MCF 10A (cell line): Measurements from ENCODE around the gene SYCP2L. TPM values are rescaled to one million over a fixed set of nuclear protein-coding genes. Genes with fewer than 3 reads are reported as not detected.

ENCODE experiments used
- BruUV-seq: library from RNA; stranded (reverse); fragments of 400-500 nt; replicated peaks from 2 replicates; lab custom pipeline; 2021; lab: Mats Ljungman, UMichigan
- CTCF ChIA-PET: fragments of 300-600 bp; sonication (Branson Sonifier 250); formaldehyde crosslinking; extraction: SDS; loops from one replicate; lab custom pipeline; 2021; ENCODE audit warnings: antibody characterized with exemption, inconsistent platforms; lab: Yijun Ruan, JAX
- POLR2A ChIA-PET: fragments of 300-600, 350-650 bp; sonication (Branson Sonifier 250); formaldehyde crosslinking; extraction: SDS; loops from one replicate; lab custom pipeline; 2020; ENCODE audit warnings: antibody characterized with exemption, inconsistent platforms; lab: Yijun Ruan, JAX
- DNase-seq: peaks from one replicate; pipeline ENCODE4 v3.0.0-alpha.2; 2018; ENCODE audit not compliant: unreplicated experiment
- H3K27ac Mint-ChIP-seq: one replicate; pipeline ENCODE4 v1.8.0; 2022; ENCODE audit warnings: mild to moderate bottlenecking, low read depth, mixed read lengths; ENCODE audit not compliant: unreplicated experiment
- H3K27me3 Mint-ChIP-seq: one replicate; pipeline ENCODE4 v1.8.0; 2022; ENCODE audit warnings: mixed read lengths; ENCODE audit not compliant: insufficient read depth, unreplicated experiment
- H3K36me3 Mint-ChIP-seq: one replicate; pipeline ENCODE4 v1.8.0; 2022; ENCODE audit warnings: mild to moderate bottlenecking, moderate library complexity, mixed read lengths; ENCODE audit not compliant: insufficient read depth, unreplicated experiment
- H3K4me1 Mint-ChIP-seq: one replicate; pipeline ENCODE4 v1.8.0; 2022; ENCODE audit warnings: mixed read lengths; ENCODE audit not compliant: insufficient read depth, unreplicated experiment
- H3K4me3 Mint-ChIP-seq: one replicate; pipeline ENCODE4 v1.8.0; 2022; ENCODE audit warnings: mild to moderate bottlenecking, moderate library complexity, mixed read lengths; ENCODE audit not compliant: unreplicated experiment
- H3K9me3 Mint-ChIP-seq: one replicate; pipeline ENCODE4 v1.8.0; 2022; ENCODE audit warnings: mixed read lengths; ENCODE audit not compliant: unreplicated experiment
- CTCF ChIP-seq: fragments of 200-600 bp; IDR thresholded peaks from one replicate; pipeline ENCODE4 v1.8.0; 2022; ENCODE audit warnings: antibody characterized with exemption, mild to moderate bottlenecking; ENCODE audit not compliant: unreplicated experiment
- intact Hi-C: fragments of 100-400 bp; cut with micrococcal nuclease; formaldehyde crosslinking; loops from 2 replicates; pipeline ENCODE4 v1.14.1; 2022
- total RNA-seq: library from RNA; stranded (reverse); gene quantifications from 2 replicates; pipeline ENCODE4 v1.2.3, GENCODE V29; 2022

SYCP2L gene
- total RNA-seq, 1 experiment from 2014 or later = not detected

GRCh38 chr6:10891960-10892359 lies 5.1 kb downstream of the SYCP2L start:
- H3K27ac Mint-ChIP-seq = no peak overlapping the region
- no peaks in the 10 kb centered on the region for H3K4me1 Mint-ChIP-seq
- no peak for DNase-seq
- no peaks in the 10 kb centered on the region for H3K27me3 Mint-ChIP-seq
- no TSS peak for BruUV-seq
- no peak for TF ChIP-seq CTCF
- ChIA-PET POLR2A (no interaction called here), CTCF (interaction anchor here (0.6 to 1.3 kb wide), 3 partner anchors 405 to 1140 kb away, joined by 3 to 4 read pairs (median 3); no protein-coding TSS in a partner anchor)
- H3K4me3 Mint-ChIP-seq = no peak overlapping the region
- intact Hi-C loops = no loop called here
- no peaks in the 10 kb centered on the region for H3K36me3 Mint-ChIP-seq
- peaks cover 23% of the 10 kb centered on the region for H3K9me3 Mint-ChIP-seq

GRCh38 chr6:10894958-10895357 lies 8.1 kb downstream of the SYCP2L start:
- POLR2A ChIA-PET = no interaction called here

GRCh38 chr6:10896691-10897090 lies 9.8 kb downstream of the SYCP2L start:
- H3K27me3 Mint-ChIP-seq = no peaks in the 10 kb centered on the region
- ChIA-PET CTCF (interaction anchor here (0.5 to 0.7 kb wide), 3 partner anchors 34 to 226 kb away, joined by 3 read pairs; no protein-coding TSS in a partner anchor), POLR2A (interaction anchor here (0.6 kb wide), 1 partner anchor 1939 kb away, joined by 3 read pairs; no protein-coding TSS in a partner anchor)
- no peak overlapping the region for H3K27ac Mint-ChIP-seq
- BruUV-seq = no TSS peak
- TF ChIP-seq CTCF = no peak
- H3K36me3 Mint-ChIP-seq = no peaks in the 10 kb centered on the region
- no peaks in the 10 kb centered on the region for H3K9me3 Mint-ChIP-seq
- no peak overlapping the region for H3K4me3 Mint-ChIP-seq
- intact Hi-C loops = no loop called here
- no peaks in the 10 kb centered on the region for H3K4me1 Mint-ChIP-seq
- no peak for DNase-seq

More at GRCh38 chr6:10894958-10895357, 8.1 kb downstream of the SYCP2L start:
- TF ChIP-seq CTCF = no peak
- CTCF ChIA-PET = no interaction called here
- BruUV-seq = no TSS peak
- Mint-ChIP-seq H3K36me3 (no peaks in the 10 kb centered on the region), H3K4me1 (no peaks in the 10 kb centered on the region), H3K27ac (no peak overlapping the region), H3K27me3 (no peaks in the 10 kb centered on the region), H3K4me3 (no peak overlapping the region), H3K9me3 (peaks cover 8% of the 10 kb centered on the region)
- intact Hi-C loops = no loop called here
- no peak for DNase-seq

GRCh38 chr6:10901770-10902169 lies 14.9 kb downstream of the SYCP2L start:
- H3K36me3 Mint-ChIP-seq = no peaks in the 10 kb centered on the region
- no peaks in the 10 kb centered on the region for H3K27me3 Mint-ChIP-seq
- ChIA-PET CTCF (no interaction called here), POLR2A (no interaction called here)
- H3K9me3 Mint-ChIP-seq = no peaks in the 10 kb centered on the region
- H3K4me1 Mint-ChIP-seq = no peaks in the 10 kb centered on the region
- no peak for DNase-seq
- intact Hi-C loops = no loop called here
- H3K4me3 Mint-ChIP-seq = no peak overlapping the region
- TF ChIP-seq CTCF = no peak
- no TSS peak for BruUV-seq
- H3K27ac Mint-ChIP-seq = no peak overlapping the region
